ENCODE results near the gene CABP2. TPM values are rescaled to one million over a fixed set of nuclear protein-coding genes. Genes with fewer than 3 reads are reported as not detected.
A peak's percentile ranks its signal among the peaks of the same experiment; 100 is the strongest.
"Not testable (repeated sequence)": the region's sequence is repeated elsewhere in the genome, so short reads cannot be mapped to it uniquely, and the experiment has no call there.

Gene CABP2
- total RNA-seq, 2 experiments from 2014 or later, result not detected

DNA sequence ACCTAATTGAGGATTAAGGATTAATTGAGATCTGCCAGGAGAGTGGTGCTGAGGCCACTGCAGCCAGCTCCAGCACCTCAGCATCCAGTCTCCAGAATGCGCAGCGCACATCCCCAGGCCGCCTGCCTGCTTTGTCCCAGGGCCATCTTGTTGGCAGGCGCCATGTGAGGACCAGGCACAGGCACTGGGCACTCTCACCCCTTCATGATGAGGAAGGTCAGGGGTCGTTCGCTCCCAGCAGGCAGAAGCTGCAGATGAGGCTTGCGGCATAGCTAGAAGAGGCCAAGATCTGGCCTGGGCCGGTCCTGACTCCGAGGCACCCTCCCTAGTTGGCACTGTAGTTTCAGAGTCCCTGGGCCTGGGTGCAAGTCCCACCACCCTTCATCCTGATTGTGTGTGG lies 6.4 kb downstream of the CABP2 start:
- intact Hi-C loops (cut with micrococcal nuclease), result no loop called here
- CTCF ChIA-PET, result no interaction called here
- Mint-ChIP-seq H3K27ac (no peak overlapping the region), H3K36me3 (ENCODE audit: low read depth) (no peaks in the 10 kb centered on the region), H3K9me3 (no peaks in the 10 kb centered on the region), H3K4me1 (ENCODE audit: low read depth) (no peaks in the 10 kb centered on the region), H3K27me3 (ENCODE audit: low read depth) (peaks cover 2% of the 10 kb centered on the region), H3K4me3 (no peak overlapping the region)
- no peak for DNase-seq

- H3K36me3 Mint-ChIP-seq (ENCODE audit: low read depth), result no peaks in the 10 kb centered on the region
These were observed 9.1 kb downstream of the CABP2 start for GRCh38 chr11:67514116-67514515.

GRCh38 chr11:67511558-67511957 lies 11.7 kb downstream of the CABP2 start:
- H3K4me3 Mint-ChIP-seq; H3K27me3 Mint-ChIP-seq (ENCODE audit: low read depth); CTCF ChIA-PET; H3K27ac Mint-ChIP-seq; DNase-seq; intact Hi-C loops (cut with micrococcal nuclease); H3K9me3 Mint-ChIP-seq; H3K36me3 Mint-ChIP-seq (ENCODE audit: low read depth): not testable (repeated sequence)
- peaks cover 17% of the 10 kb centered on the region for H3K4me1 Mint-ChIP-seq (ENCODE audit: low read depth)

More at GRCh38 chr11:67514116-67514515, 9.1 kb downstream of the CABP2 start:
- no peak overlapping the region for H3K27ac Mint-ChIP-seq
- H3K4me3 Mint-ChIP-seq, result no peak overlapping the region
- DNase-seq, result no peak
- H3K9me3 Mint-ChIP-seq, result no peaks in the 10 kb centered on the region
- peaks cover 5% of the 10 kb centered on the region for H3K4me1 Mint-ChIP-seq (ENCODE audit: low read depth)
- intact Hi-C loops (cut with micrococcal nuclease), result no loop called here
- CTCF ChIA-PET, result no interaction called here
- H3K27me3 Mint-ChIP-seq (ENCODE audit: low read depth), result peaks cover 2% of the 10 kb centered on the region

GRCh38 chr11:67510023-67510345 lies 13.3 kb downstream of the CABP2 start:
- peaks cover 27% of the 10 kb centered on the region for H3K4me1 Mint-ChIP-seq (ENCODE audit: low read depth)
- H3K27ac Mint-ChIP-seq, result no peak overlapping the region
- no peaks in the 10 kb centered on the region for H3K9me3 Mint-ChIP-seq
- CTCF ChIA-PET, result no interaction called here
- no peak for DNase-seq
- peak overlapping the region; percentile 85 for H3K4me3 Mint-ChIP-seq
- intact Hi-C loops (cut with micrococcal nuclease), result no loop called here
- peaks cover 10% of the 10 kb centered on the region for H3K36me3 Mint-ChIP-seq (ENCODE audit: low read depth)
- peaks cover 2% of the 10 kb centered on the region for H3K27me3 Mint-ChIP-seq (ENCODE audit: low read depth)

DNA sequence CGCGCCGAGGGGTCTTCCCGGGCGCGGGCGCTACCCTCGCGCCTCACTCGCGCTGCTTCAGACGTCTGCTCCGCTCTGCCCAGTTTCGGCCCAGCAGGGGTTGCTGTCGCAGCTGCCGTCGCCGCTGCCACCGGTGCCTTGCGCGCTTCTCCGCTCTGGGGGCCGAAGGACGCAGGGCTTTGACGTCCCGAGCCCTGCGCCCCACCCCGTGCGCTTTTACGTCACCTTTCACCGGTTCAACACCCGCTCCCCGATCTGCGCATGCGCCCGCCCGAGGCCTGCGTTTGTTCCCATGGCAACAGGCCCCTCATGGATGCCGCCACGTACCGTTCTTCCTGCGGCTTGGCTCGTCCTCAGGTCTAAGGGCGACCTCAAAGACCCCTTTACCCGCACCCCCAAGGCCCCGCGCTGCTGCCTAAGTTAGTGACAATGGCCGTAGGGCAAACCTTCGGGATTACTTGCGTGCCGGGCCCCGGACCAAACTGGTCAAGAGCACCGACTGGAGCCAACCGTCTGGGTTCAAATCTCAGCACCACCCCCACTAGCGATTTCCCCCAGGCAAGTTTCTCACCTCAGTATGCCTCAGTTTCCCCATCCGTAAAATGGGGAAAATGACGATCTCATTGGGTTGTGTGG lies 14.6 kb downstream of the CABP2 start:
- H3K36me3 Mint-ChIP-seq (ENCODE audit: low read depth), result peaks cover 10% of the 10 kb centered on the region
- peak; percentile 99 for DNase-seq
- intact Hi-C loops (cut with micrococcal nuclease), result loop anchor here (1.0 to 10.0 kb wide), 5 partner anchors 74 to 526 kb away; partner anchors contain the start of genes GRK2, GSTP1, KDM2A and NDUFS8
- H3K27ac Mint-ChIP-seq, result peak overlapping the region; percentile 97
- CTCF ChIA-PET, result interaction anchor here (1.0 to 1.5 kb wide), 2 partner anchors 40 to 70 kb away, joined by 4 to 7 read pairs; partner anchors contain the start of genes PTPRCAP and TMEM134
- H3K27me3 Mint-ChIP-seq (ENCODE audit: low read depth), result no peaks in the 10 kb centered on the region
- peak overlapping the region; percentile 85 for H3K4me3 Mint-ChIP-seq
- H3K4me1 Mint-ChIP-seq (ENCODE audit: low read depth), result peaks cover 31% of the 10 kb centered on the region
- no peaks in the 10 kb centered on the region for H3K9me3 Mint-ChIP-seq

DNA sequence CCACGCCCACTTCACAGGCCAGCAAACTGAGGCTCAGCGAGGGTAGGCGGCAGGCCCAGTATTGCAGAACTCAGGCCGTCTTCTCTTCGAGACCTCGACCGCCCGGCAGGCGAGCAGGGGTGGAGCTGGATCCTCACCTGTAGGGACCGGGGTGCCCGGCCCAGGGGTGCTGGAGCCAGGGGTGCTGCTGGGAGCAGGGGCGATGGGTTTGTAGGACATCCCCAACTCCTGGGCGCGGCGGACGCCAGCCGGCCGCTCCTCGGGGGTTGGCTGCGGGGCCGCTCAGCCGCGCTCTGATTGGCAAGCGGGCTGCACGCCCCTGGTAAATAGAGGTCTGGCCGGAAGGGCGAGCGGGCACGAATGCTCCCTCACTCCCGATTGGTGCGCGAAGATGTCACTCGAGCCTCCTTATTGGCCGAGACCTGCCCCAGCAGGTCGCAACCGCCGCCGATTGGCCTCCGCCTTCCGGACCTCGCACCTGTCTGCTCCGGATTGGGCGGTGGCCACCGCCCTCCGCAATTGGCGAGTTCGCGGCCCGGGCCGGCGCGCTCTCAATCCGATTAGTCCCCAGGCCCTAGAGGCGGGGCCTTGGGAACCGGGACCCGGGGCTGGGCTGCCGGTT lies 15.3 kb downstream of the CABP2 start, which contains the start of gene CDK2AP2:
CDK2AP2 (minus strand) TSS at position 299 of the 622 bp plus-strand sequence; CDS start at position 219, 80 bp downstream.
- no peaks in the 10 kb centered on the region for H3K9me3 Mint-ChIP-seq
- peak within 1 kb of the TSS; percentile 97 for H3K27ac Mint-ChIP-seq
- intact Hi-C loops (cut with micrococcal nuclease), result loop anchor here (1.0 to 10.0 kb wide), 6 partner anchors 75 to 527 kb away; partner anchors contain the start of genes GRK2, GSTP1, KDM2A and NDUFS8
- no peaks in the 10 kb centered on the region for H3K27me3 Mint-ChIP-seq (ENCODE audit: low read depth)
- H3K4me1 Mint-ChIP-seq (ENCODE audit: low read depth), result peaks cover 35% of the 10 kb centered on the region
- CTCF ChIA-PET, result interaction anchor here (1.0 to 1.5 kb wide), 3 partner anchors 39 to 107 kb away, joined by 3 to 7 read pairs (median 4); partner anchors contain the start of genes PPP1CA, PTPRCAP and TMEM134
- peaks cover 12% of the 10 kb centered on the region for H3K36me3 Mint-ChIP-seq (ENCODE audit: low read depth)
- DNase-seq, result peak; percentile 99
- H3K4me3 Mint-ChIP-seq, result peak within 1 kb of the TSS; percentile 85

DNA sequence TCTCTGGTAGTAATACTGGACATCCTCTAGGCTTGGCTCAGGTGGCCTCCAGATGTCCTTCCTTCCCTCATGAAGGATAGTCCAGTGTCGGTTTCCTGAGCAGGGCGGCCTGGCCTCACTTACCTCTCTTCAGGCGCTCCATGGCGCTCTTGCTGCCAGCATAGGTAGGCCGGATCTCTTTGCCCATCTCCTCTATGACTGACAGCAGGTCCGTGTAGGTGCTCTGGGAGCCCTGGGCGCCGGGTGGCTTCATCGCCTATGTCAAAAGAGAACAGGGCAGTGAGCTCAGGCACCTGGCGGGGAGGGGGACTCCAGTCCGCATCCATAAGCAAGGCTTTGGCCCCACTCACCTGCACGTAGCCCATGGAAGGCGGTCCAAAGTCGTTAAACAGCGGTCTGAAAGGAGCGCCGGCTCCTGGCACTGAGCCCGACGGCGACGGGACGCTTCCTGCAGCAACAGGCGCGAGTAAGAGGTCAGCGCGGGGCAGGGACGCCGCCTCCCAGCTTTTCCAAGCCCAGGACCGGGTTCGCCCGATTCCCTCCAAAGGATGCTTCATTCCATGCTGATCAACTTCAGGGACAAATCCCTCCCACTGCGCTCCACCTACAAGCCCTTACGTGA lies 15.9 kb downstream of the CABP2 start:
- CTCF ChIA-PET, result interaction anchor here (1.0 to 1.5 kb wide), 3 partner anchors 39 to 106 kb away, joined by 3 to 7 read pairs (median 4); partner anchors contain the start of genes PPP1CA, PTPRCAP and TMEM134
- Mint-ChIP-seq H3K4me3 (peak overlapping the region; percentile 85), H3K36me3 (ENCODE audit: low read depth) (peaks cover 15% of the 10 kb centered on the region), H3K27me3 (ENCODE audit: low read depth) (no peaks in the 10 kb centered on the region), H3K27ac (peak overlapping the region; percentile 97), H3K4me1 (ENCODE audit: low read depth) (peaks cover 38% of the 10 kb centered on the region), H3K9me3 (no peaks in the 10 kb centered on the region)
- no peak for DNase-seq
- intact Hi-C loops (cut with micrococcal nuclease), result loop anchor here (2.0 to 10.0 kb wide), 4 partner anchors 240 to 527 kb away; partner anchors contain the start of genes GRK2, KDM2A, NDUFS8 and TCIRG1

DNA sequence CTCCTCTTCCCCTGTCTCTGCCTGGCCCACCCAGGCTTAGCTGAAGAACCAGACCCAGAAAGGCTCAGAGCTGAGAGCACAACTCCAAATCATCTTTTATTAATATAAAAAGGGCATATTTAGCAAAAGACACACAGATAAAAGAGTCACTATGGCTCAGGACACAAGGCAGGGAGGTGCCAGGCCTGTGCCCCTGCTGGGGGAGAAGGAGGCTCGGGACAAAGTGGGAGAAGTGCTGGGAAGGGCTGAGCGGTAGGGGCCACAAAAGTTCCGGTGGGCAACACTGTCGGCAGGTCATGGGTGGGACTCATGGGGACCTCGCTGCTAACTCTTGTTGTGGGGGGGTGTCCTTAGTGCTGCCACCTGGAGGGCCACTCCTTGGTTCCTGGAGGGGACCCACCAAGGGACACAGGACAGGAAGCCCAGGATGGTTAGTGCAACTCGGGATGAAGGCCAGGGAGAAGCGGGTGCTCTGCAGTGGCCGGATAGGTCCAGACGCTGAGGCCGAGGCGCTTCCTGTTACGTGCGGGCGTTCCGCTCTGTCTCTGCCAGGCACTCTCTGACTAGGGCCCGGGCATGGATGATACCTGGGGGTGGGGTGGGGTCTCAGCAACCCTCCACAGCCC lies 16.7 kb downstream of the CABP2 start:
- peak overlapping the region; percentile 97 for H3K27ac Mint-ChIP-seq
- peaks cover 41% of the 10 kb centered on the region for H3K4me1 Mint-ChIP-seq (ENCODE audit: low read depth)
- H3K4me3 Mint-ChIP-seq, result peak overlapping the region; percentile 90
- no peaks in the 10 kb centered on the region for H3K27me3 Mint-ChIP-seq (ENCODE audit: low read depth)
- CTCF ChIA-PET, result interaction anchor here (1.0 to 1.8 kb wide), 6 partner anchors 19 to 105 kb away, joined by 3 to 7 read pairs (median 6); partner anchors contain the start of genes PPP1CA, PTPRCAP and TMEM134
- H3K9me3 Mint-ChIP-seq, result no peaks in the 10 kb centered on the region
- peaks cover 15% of the 10 kb centered on the region for H3K36me3 Mint-ChIP-seq (ENCODE audit: low read depth)
- intact Hi-C loops (cut with micrococcal nuclease), result loop anchor here (1.0 to 10.0 kb wide), 12 partner anchors 19 to 528 kb away; partner anchors contain the start of genes GRK2, KDM2A, NDUFS8 and POLD4
- DNase-seq, result no peak

DNA sequence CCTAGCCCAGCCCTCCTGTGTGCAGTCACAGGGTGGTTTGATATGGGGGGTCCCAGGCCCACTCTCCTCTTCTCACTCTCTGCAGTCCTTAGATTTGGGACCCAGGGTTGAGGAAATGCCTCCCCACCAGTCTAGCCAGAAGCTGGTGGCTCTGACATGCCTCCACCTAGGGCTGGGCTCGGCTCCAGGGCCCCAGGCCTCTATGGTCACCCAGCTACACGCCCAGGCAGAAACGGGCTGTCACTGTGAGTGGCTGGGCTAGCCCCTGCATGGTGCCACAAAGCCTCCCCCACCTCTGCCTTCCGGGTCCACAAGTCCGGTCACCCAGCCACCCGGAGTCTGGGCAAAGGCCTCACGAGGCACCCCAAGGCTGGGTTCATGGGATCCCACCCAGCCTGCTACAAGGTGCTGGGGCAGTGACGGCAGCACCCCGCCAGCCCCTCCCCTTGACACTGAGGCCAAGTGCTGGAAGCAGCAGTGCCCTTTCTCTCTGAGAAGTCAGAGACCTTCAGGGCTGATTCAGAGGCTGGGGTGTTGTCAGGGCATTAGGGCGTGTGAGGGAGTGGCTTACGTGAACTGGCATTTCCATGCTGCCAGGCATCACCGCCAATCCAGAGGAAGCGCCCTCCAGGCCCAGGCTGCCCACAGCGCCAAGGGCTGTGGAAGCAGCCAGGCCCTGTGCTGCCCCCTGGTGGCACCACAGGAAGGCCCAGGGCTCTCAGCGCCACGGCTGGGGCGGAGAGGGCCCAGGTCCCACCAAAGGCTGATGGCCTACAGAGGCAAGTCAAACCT lies 17.4 kb downstream of the CABP2 start:
- intact Hi-C loops (cut with micrococcal nuclease), result loop anchor here (1.0 to 10.0 kb wide), 12 partner anchors 18 to 529 kb away; partner anchors contain the start of genes GRK2, KDM2A, NDUFS8 and POLD4
- Mint-ChIP-seq H3K36me3 (ENCODE audit: low read depth) (peaks cover 18% of the 10 kb centered on the region), H3K4me3 (peak overlapping the region; percentile 90), H3K27ac (peak overlapping the region; percentile 97), H3K27me3 (ENCODE audit: low read depth) (no peaks in the 10 kb centered on the region), H3K9me3 (no peaks in the 10 kb centered on the region), H3K4me1 (ENCODE audit: low read depth) (peaks cover 48% of the 10 kb centered on the region)
- DNase-seq, result peak; percentile 97
- CTCF ChIA-PET, result interaction anchor here (1.0 to 1.8 kb wide), 4 partner anchors 18 to 104 kb away, joined by 3 to 6 read pairs (median 6); partner anchors contain the start of genes PPP1CA and TMEM134

DNA sequence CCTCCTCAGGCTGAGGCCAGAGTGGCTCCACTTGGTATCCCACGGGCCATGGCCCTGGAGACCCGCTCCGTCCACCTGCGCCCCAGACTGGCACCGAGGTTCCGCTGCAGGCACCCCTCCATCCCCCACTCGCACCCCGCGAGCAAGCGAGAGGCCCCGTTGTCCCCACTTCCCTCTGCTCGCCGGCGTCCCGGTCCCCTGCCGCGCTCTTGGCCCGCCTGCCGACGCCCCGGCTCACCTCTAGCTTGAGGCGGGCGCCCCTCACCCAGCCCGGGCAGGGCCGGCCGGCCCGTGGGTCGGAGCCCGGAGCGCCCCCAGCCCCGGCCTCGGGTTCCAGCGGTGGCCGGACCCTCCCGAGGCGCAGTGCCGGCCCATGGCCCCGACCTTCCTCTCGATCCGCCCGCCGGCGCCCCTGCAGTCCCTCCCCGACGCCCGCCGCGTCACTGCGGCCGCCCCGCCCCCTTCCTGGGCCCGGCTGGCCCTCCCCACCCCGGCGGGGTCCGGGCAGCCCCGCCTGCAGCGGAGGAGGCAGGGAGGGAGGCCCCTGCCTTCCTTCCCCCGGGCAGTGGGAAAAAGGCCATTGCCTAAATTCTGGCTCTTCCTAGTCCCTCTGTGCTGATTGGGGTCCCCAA lies 18.2 kb downstream of the CABP2 start, which contains the start of gene PITPNM1:
PITPNM1 (minus strand) TSS at position 414 of the 632 bp plus-strand sequence. CDS start 1,183 bp downstream, outside the sequence.
- H3K4me1 Mint-ChIP-seq (ENCODE audit: low read depth), result peaks cover 52% of the 10 kb centered on the region
- H3K4me3 Mint-ChIP-seq, result peak within 1 kb of the TSS; percentile 90
- DNase-seq, result peak; percentile 82
- no peaks in the 10 kb centered on the region for H3K9me3 Mint-ChIP-seq
- H3K36me3 Mint-ChIP-seq (ENCODE audit: low read depth), result peaks cover 22% of the 10 kb centered on the region
- CTCF ChIA-PET, result interaction anchor here (1.6 to 1.8 kb wide), 3 partner anchors 17 to 104 kb away, joined by 6 read pairs; partner anchors contain the start of genes PPP1CA and TMEM134
- H3K27ac Mint-ChIP-seq, result peak within 1 kb of the TSS; percentile 97
- intact Hi-C loops (cut with micrococcal nuclease), result loop anchor here (5.0 to 10.0 kb wide), 3 partner anchors 238 to 530 kb away; partner anchors contain the start of genes GRK2, KDM2A, NDUFS8 and TCIRG1
- no peaks in the 10 kb centered on the region for H3K27me3 Mint-ChIP-seq (ENCODE audit: low read depth)

Data from activated naive CD4-positive, alpha-beta T cell treated with anti-CD3 and anti-CD28 coated beads for 36 hours (primary cell).